ENCODE measurements around the gene KRT31.

Gene KRT31

DNA sequence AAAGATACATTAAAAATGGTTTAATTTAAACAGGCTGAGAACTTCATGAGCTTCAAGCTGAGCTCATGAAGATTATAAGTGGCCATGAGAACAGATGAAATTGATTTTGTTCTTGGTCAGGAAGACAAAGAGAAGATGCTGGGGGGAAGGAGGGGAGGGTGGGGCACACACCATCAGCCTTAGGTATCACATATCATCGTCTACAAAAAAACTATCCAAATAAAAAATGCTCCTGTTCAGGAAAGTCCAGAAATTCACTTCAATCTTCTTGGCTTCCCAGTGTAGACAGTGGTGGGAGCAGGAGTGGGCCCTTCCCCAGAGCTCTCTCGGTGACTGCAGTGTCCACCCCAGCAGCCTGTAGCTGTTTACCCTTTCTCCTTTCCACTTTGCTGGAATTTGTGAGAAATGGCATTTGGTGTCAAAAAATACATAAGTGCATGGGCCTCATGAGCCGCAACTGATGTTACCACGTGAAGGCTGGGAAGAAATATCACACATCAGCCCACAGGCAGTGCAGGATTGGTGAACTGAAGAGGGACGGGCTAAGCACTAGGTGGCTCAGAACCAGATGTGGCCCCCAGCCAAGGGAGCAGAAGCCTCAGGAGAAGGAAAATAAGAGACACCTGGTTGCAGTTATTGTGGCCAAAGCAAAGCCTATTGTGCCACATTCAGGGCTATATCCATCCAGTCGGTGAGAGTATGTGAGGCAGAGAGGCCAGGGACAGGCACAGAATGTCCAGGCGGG lies 20.9 kb upstream of the KRT31 start:
- TF ChIP-seq EZH2phosphoT487 (IDR thresholded peaks at IDR 0.05; ENCODE audit: low read depth) = no peak
- TF ChIP-seq CTCF (IDR thresholded peaks at IDR 0.05; ENCODE audit: low read depth, low read length) = no peak
- Histone ChIP-seq H3K4me3 (ENCODE audit: low read length) (no peak overlapping the region), H3K36me3 (replicated peaks; ENCODE audit: low read depth, low read length) (no peaks in the 10 kb centered on the region), H4K20me1 (ENCODE audit: insufficient read depth, low read length) (no peaks in the 10 kb centered on the region), H3K9me3 (ENCODE audit: insufficient read depth, low read length) (no peaks in the 10 kb centered on the region), H3K27ac (ENCODE audit: low read length) (no peak overlapping the region), H3K4me1 (ENCODE audit: low read length) (no peaks in the 10 kb centered on the region), H3K79me2 (ENCODE audit: low read length) (no peaks in the 10 kb centered on the region), H3K4me2 (ENCODE audit: low read length) (no peak overlapping the region), H3K9ac (ENCODE audit: low read length) (no peak overlapping the region), H2AFZ (ENCODE audit: low read depth, low read length) (no peak overlapping the region), H3K27me3 (ENCODE audit: low read depth, low read length) (peaks cover 12% of the 10 kb centered on the region)

- no peak overlapping the region for H3K27ac ChIP-seq (ENCODE audit: low read length)
- peaks cover 15% of the 10 kb centered on the region for H3K27me3 ChIP-seq (ENCODE audit: low read depth, low read length)
- H3K4me3 ChIP-seq (ENCODE audit: low read length) = no peak overlapping the region
- H3K36me3 ChIP-seq (replicated peaks; ENCODE audit: low read depth, low read length) = no peaks in the 10 kb centered on the region
- no peaks in the 10 kb centered on the region for H4K20me1 ChIP-seq (ENCODE audit: insufficient read depth, low read length)
- peak; percentile 43 for TF ChIP-seq CTCF (IDR thresholded peaks at IDR 0.05; ENCODE audit: low read depth, low read length)
- no peak for TF ChIP-seq EZH2phosphoT487 (IDR thresholded peaks at IDR 0.05; ENCODE audit: low read depth)
- no peak overlapping the region for H3K9ac ChIP-seq (ENCODE audit: low read length)
- no peaks in the 10 kb centered on the region for H3K9me3 ChIP-seq (ENCODE audit: insufficient read depth, low read length)
- no peaks in the 10 kb centered on the region for H3K4me1 ChIP-seq (ENCODE audit: low read length)
- no peak overlapping the region for H3K4me2 ChIP-seq (ENCODE audit: low read length)
- no peaks in the 10 kb centered on the region for H3K79me2 ChIP-seq (ENCODE audit: low read length)
- H2AFZ ChIP-seq (ENCODE audit: low read depth, low read length) = no peak overlapping the region
Observed at GRCh38 chr17:41417576-41418015, 20.2 kb upstream of the KRT31 start.

- H3K27ac ChIP-seq (ENCODE audit: low read length) = no peak overlapping the region
- peaks cover 15% of the 10 kb centered on the region for H3K27me3 ChIP-seq (ENCODE audit: low read depth, low read length)
- no peaks in the 10 kb centered on the region for H3K36me3 ChIP-seq (replicated peaks; ENCODE audit: low read depth, low read length)
- no peaks in the 10 kb centered on the region for H3K79me2 ChIP-seq (ENCODE audit: low read length)
- TF ChIP-seq EZH2phosphoT487 (IDR thresholded peaks at IDR 0.05; ENCODE audit: low read depth) (no peak), CTCF (IDR thresholded peaks at IDR 0.05; ENCODE audit: low read depth, low read length) (no peak)
- no peaks in the 10 kb centered on the region for H3K4me1 ChIP-seq (ENCODE audit: low read length)
- no peak overlapping the region for H3K9ac ChIP-seq (ENCODE audit: low read length)
- no peak overlapping the region for H3K4me3 ChIP-seq (ENCODE audit: low read length)
- no peaks in the 10 kb centered on the region for H4K20me1 ChIP-seq (ENCODE audit: insufficient read depth, low read length)
- H3K9me3 ChIP-seq (ENCODE audit: insufficient read depth, low read length) = no peaks in the 10 kb centered on the region
- no peak overlapping the region for H2AFZ ChIP-seq (ENCODE audit: low read depth, low read length)
- H3K4me2 ChIP-seq (ENCODE audit: low read length) = no peak overlapping the region
Observed at GRCh38 chr17:41417127-41417526, 19.7 kb upstream of the KRT31 start.

- Histone ChIP-seq H3K4me2 (ENCODE audit: low read length) (no peak overlapping the region), H3K36me3 (replicated peaks; ENCODE audit: low read depth, low read length) (no peaks in the 10 kb centered on the region), H3K27me3 (ENCODE audit: low read depth, low read length) (peaks cover 15% of the 10 kb centered on the region), H4K20me1 (ENCODE audit: insufficient read depth, low read length) (no peaks in the 10 kb centered on the region), H3K79me2 (ENCODE audit: low read length) (no peaks in the 10 kb centered on the region), H3K9ac (ENCODE audit: low read length) (no peak overlapping the region), H3K4me3 (ENCODE audit: low read length) (no peak overlapping the region), H3K4me1 (ENCODE audit: low read length) (no peaks in the 10 kb centered on the region), H3K9me3 (ENCODE audit: insufficient read depth, low read length) (no peaks in the 10 kb centered on the region), H3K27ac (ENCODE audit: low read length) (no peak overlapping the region), H2AFZ (ENCODE audit: low read depth, low read length) (no peak overlapping the region)
- TF ChIP-seq EZH2phosphoT487 (IDR thresholded peaks at IDR 0.05; ENCODE audit: low read depth) (no peak), CTCF (IDR thresholded peaks at IDR 0.05; ENCODE audit: low read depth, low read length) (no peak)
Observed at GRCh38 chr17:41416479-41416878, 19.1 kb upstream of the KRT31 start.
